Transverse colon (tissue), 4 donors: ENCODE measurements around the gene SLC45A1.

ENCODE experiments used
- EP300 ChIP-seq: sonication (generic); formaldehyde crosslinking; IDR thresholded peaks from one replicate; pipeline ENCODE4 v1.6.1; 2017; ENCODE audit warnings: antibody characterized with exemption, low read depth
- POLR2A ChIP-seq: fragments of 450-650 bp; IDR thresholded peaks from one replicate; pipeline ENCODE4 v1.6.1; 2016; ENCODE audit warnings: antibody characterized with exemption, mild to moderate bottlenecking, moderate library complexity
- POLR2AphosphoS5 ChIP-seq, 3 donors: sonication (generic); formaldehyde crosslinking; IDR thresholded peaks; one replicate each; pipeline ENCODE4 v1.6.1; 2016; ENCODE audit warnings: antibody characterized with exemption in 3 of 3
- TF ChIP-seq, protein P1 (sequence below), 5 experiments: fragments of 200-600 bp in 3 of 5; fragments of 450-650 bp in 2 of 5; sonication (generic) in 3 of 5; IDR thresholded peaks; 1 replicate in 2 of 5; 2 replicates in 3 of 5; pipeline ENCODE4 v1.5.1; 2016 to 2017; ENCODE audit warnings: antibody characterized with exemption in 5 of 5, inconsistent platforms in 3 of 5, mild to moderate bottlenecking in 2 of 5, moderate library complexity in 1 of 5

DNA sequence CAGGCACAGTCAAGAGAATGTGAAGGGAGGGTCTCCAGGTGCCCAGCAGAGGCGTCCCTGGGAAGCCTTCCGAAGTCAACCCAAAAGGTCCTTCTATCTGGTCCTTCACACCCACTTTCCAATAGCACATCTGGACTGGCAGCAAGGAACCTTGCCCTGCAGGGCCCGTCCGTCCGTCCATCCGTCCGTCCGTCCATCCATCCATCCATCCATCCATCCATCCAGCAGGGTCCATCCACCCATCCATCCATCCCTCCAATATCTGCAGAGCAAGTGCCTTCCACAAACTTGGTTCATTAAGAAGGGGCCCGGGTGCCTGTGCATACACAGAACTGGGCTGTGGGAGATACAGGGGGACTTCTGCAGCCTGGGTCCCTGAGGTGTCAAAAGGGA lies 31.6 kb downstream of the SLC45A1 start:
- TF ChIP-seq, protein P1, sequence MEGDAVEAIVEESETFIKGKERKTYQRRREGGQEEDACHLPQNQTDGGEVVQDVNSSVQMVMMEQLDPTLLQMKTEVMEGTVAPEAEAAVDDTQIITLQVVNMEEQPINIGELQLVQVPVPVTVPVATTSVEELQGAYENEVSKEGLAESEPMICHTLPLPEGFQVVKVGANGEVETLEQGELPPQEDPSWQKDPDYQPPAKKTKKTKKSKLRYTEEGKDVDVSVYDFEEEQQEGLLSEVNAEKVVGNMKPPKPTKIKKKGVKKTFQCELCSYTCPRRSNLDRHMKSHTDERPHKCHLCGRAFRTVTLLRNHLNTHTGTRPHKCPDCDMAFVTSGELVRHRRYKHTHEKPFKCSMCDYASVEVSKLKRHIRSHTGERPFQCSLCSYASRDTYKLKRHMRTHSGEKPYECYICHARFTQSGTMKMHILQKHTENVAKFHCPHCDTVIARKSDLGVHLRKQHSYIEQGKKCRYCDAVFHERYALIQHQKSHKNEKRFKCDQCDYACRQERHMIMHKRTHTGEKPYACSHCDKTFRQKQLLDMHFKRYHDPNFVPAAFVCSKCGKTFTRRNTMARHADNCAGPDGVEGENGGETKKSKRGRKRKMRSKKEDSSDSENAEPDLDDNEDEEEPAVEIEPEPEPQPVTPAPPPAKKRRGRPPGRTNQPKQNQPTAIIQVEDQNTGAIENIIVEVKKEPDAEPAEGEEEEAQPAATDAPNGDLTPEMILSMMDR (IDR thresholded peaks at IDR 0.05) = no peak
- TF ChIP-seq EP300 = no peak
- TF ChIP-seq POLR2A = no peak
- TF ChIP-seq POLR2AphosphoS5 (IDR thresholded peaks at IDR 0.05) = no peak
